Tibial nerve (tissue), 4 donors: ENCODE measurements around the gene VEZF1. TPM values are rescaled to one million over a fixed set of nuclear protein-coding genes. Genes with fewer than 3 reads are reported as not detected.

ENCODE experiments used
- DNase-seq, 2 donors: peaks; one replicate each; pipeline ENCODE4 v3.0.0-alpha.2; 2019; ENCODE audit warnings: low spot score in 2 of 2
- H3K27ac ChIP-seq, 4 donors: fragments of 200-600 bp; sonication (generic) in 3 of 4; one replicate each; pipeline ENCODE4 v1.5.1; 2017 to 2019; ENCODE audit warnings: mild to moderate bottlenecking in 1 of 4
- H3K27me3 ChIP-seq, 2 donors: fragments of 200-600 bp; sonication (generic) in 1 of 2; one replicate each; pipeline versions ENCODE4 v1.5.1 to v1.6.0; 2017 to 2019
- H3K36me3 ChIP-seq, 3 donors: fragments of 200-600 bp; sonication (generic); one replicate each; pipeline ENCODE4 v1.5.1; 2018 to 2019
- H3K4me1 ChIP-seq, 4 donors: fragments of 200-600 bp; sonication (generic) in 3 of 4; one replicate each; pipeline ENCODE4 v1.5.1; 2017 to 2019
- H3K4me3 ChIP-seq, 4 donors: fragments of 200-600 bp; sonication (generic) in 3 of 4; one replicate each; pipeline ENCODE4 v1.5.1; 2017 to 2019; ENCODE audit warnings: mild to moderate bottlenecking in 1 of 4, moderate library complexity in 1 of 4
- H3K9me3 ChIP-seq, 4 donors: fragments of 200-600 bp; sonication (generic) in 3 of 4; one replicate each; pipeline ENCODE4 v1.5.1; 2017 to 2019
- EP300 ChIP-seq, 2 donors: sonication (generic); formaldehyde crosslinking; IDR thresholded peaks; one replicate each; pipeline ENCODE4 v1.6.1; 2017; ENCODE audit warnings: antibody characterized with exemption in 2 of 2, mild to moderate bottlenecking in 1 of 2
- POLR2A ChIP-seq, 2 donors: fragments of 450-650 bp; IDR thresholded peaks; one replicate each; pipeline ENCODE4 v1.6.1; 2017; ENCODE audit warnings: antibody characterized with exemption in 2 of 2, mild to moderate bottlenecking in 2 of 2, moderate library complexity in 2 of 2
- WGBS, 2 donors: methylation state at CpG; one replicate each; pipeline ENCODE4 v1.1.5; 2018; 5-methylcytosine and 5-hydroxymethylcytosine counted together
- small RNA-seq: library from RNA; depleted of rRNA; stranded (forward); fragments of <200 nt; gene quantifications from one replicate; pipeline ENCODE3, GENCODE V24; 2016
- total RNA-seq, 4 donors: library from RNA; depleted of rRNA; stranded (reverse); fragments of >200 nt; gene quantifications; one replicate each; pipeline ENCODE4 v1.1.0, GENCODE V29; 2016
- TF ChIP-seq, protein P1 (sequence below), 5 experiments: fragments of 200-600 bp in 3 of 5; fragments of 450-650 bp in 2 of 5; sonication (generic) in 3 of 5; IDR thresholded peaks; one replicate each; pipeline ENCODE4 v1.5.1; 2016 to 2019; ENCODE audit warnings: antibody characterized with exemption in 5 of 5, mild to moderate bottlenecking in 3 of 5, moderate library complexity in 2 of 5

The VEZF1 gene
- total RNA-seq, 4 donors from 2014 or later, result 42.3 to 66.0 (median 48.3) TPM

DNA sequence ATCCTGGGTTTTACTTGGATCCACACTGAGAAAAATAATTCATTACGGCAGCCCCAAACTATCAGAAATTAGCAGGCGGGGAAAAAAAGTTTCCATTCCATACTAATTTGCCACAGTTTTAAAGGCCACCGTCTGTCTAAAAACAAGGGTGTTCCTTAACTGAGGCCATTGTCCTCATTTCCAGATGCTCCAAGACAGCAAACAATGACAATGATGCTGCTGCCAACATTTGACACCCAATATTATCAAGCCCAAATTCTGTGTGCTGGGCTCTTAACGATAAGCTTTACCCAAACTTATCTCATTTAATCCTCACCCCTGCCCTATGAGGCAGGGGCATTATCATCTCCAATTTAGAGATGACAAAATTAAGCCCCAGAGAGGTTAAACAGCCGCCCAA, 59.1 kb downstream of the VEZF1 start:
- Histone ChIP-seq H3K36me3 (no peaks in the 10 kb centered on the region), H3K9me3 (no peaks in the 10 kb centered on the region), H3K4me3 (no peak overlapping the region), H3K27ac (peak overlapping the region in 2 of 4 donors; percentile 72 to 97), H3K27me3 (no peaks in the 10 kb centered on the region), H3K4me1 (peaks cover 0 to 89% (median 38%) of the 10 kb centered on the region in 4 donors)
- 36 to 43% methylated on average over 5 of the region's 5 CpGs for WGBS, 2 donors
- no peak for TF ChIP-seq EP300 (IDR thresholded peaks at IDR 0.05)
- TF ChIP-seq, protein P1, sequence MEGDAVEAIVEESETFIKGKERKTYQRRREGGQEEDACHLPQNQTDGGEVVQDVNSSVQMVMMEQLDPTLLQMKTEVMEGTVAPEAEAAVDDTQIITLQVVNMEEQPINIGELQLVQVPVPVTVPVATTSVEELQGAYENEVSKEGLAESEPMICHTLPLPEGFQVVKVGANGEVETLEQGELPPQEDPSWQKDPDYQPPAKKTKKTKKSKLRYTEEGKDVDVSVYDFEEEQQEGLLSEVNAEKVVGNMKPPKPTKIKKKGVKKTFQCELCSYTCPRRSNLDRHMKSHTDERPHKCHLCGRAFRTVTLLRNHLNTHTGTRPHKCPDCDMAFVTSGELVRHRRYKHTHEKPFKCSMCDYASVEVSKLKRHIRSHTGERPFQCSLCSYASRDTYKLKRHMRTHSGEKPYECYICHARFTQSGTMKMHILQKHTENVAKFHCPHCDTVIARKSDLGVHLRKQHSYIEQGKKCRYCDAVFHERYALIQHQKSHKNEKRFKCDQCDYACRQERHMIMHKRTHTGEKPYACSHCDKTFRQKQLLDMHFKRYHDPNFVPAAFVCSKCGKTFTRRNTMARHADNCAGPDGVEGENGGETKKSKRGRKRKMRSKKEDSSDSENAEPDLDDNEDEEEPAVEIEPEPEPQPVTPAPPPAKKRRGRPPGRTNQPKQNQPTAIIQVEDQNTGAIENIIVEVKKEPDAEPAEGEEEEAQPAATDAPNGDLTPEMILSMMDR (IDR thresholded peaks at IDR 0.05), result no peak
- no peak for TF ChIP-seq POLR2A (IDR thresholded peaks at IDR 0.05)
- no peak for DNase-seq

DNA sequence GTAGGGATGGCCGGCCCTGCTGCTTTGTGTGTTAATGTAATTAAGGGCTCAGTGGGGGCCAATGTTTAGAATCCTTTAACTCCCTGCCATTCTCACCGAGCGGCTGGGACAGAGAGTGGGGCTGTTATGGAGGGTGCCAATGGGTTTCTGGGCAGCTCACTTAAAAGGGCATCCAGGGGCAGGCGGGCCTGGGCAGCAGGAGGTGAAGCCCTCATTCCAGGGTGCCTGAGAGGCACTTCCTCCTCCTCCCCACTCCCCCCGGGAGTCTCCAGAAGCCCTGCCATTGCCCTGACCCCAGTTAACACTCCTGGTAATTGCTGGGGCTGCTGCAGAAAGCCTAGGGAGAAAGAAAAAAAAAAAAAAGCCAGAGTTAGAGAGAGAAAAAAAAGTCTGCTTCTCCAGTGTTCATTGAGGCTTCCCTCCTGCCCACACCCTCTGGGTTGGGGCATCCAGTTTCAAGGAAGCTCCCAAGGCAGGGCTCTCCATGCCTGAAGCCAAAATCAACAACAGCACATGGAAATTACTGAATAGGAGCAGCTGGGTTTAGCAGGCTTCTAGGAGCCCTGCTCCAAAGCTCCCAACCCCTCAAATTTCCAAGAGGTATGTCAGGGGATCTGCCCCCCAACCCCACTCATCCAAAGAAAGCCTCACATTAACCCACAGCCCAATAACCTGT, 60.9 kb downstream of the VEZF1 start:
- Histone ChIP-seq H3K9me3 (no peaks in the 10 kb centered on the region), H3K27me3 (no peaks in the 10 kb centered on the region), H3K36me3 (no peaks in the 10 kb centered on the region), H3K4me1 (peaks cover 0 to 82% (median 42%) of the 10 kb centered on the region in 4 donors), H3K27ac (peak overlapping the region in 3 of 4 donors; percentile 9 to 97 (median 56)), H3K4me3 (no peak overlapping the region)
- peak in 1 of 2 donors; percentile 57 for TF ChIP-seq EP300 (IDR thresholded peaks at IDR 0.05)
- no peak for TF ChIP-seq POLR2A (IDR thresholded peaks at IDR 0.05)
- 9 to 16% methylated on average over 3 to 5 of the region's 5 CpGs for WGBS, 2 donors
- DNase-seq, result peak in 1 of 2 donors; percentile 35

DNA sequence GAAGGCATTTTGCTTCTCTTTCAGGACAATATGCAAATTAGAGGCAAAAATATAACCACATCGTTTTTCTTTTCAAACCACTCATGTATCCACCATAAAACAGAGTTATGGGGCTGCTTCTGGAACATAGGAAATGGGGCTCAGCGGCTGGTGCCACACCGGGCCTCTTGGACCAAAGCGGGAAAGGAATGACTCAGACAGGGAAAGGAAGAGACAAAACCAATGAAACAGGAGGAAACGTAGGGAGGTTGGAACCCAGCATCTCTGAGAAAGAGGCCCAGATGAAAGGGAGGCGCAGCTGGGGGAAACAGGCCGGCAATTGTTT, 61.4 kb downstream of the VEZF1 start:
- no peaks in the 10 kb centered on the region for H3K36me3 ChIP-seq
- H3K27ac ChIP-seq, result peak overlapping the region in 3 of 4 donors; percentile 9 to 97 (median 56)
- H3K4me3 ChIP-seq, result no peak overlapping the region
- no peaks in the 10 kb centered on the region for H3K9me3 ChIP-seq
- H3K27me3 ChIP-seq, result no peaks in the 10 kb centered on the region
- peaks cover 0 to 82% (median 44%) of the 10 kb centered on the region in 4 donors for H3K4me1 ChIP-seq
- 26 to 39% methylated on average over 7 of the region's 7 CpGs for WGBS, 2 donors
- TF ChIP-seq EP300 (IDR thresholded peaks at IDR 0.05) (no peak), POLR2A (IDR thresholded peaks at IDR 0.05) (no peak)
- TF ChIP-seq, protein P1 (IDR thresholded peaks at IDR 0.05), result no peak
- DNase-seq, result no peak

DNA sequence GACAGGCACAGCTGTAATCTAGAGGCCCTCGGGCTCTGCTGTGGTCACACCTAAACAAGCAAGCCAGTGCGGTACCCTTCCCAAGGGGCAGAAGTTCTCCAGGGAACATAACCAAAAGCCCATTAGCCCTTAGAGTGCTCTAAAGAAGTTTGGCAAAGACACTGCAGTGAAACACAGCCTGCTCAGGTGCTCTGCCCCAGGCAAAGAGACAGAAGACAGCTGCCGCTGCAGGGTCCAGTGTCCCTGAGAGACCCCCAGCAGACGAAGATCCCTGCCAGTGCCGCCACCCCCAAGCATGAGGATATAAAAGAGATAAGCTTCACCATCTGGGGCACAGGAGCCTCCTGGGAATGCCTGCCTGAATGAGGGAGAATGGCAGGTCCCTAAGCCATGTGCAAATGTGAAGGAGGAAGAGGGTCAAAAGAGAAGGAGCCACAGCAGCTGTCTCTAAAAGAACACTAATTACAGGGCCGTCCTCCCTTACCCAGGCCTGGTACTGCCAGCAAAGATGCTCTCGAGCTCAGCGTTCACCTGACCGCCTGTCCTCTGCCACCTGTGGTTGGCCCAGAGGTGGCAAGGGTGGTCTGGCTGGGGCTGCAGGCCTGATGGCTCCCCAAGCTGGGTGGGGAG, 62.6 kb downstream of the VEZF1 start:
- Histone ChIP-seq H3K27ac (no peak overlapping the region), H3K4me1 (peaks cover 0 to 81% (median 48%) of the 10 kb centered on the region in 4 donors), H3K27me3 (no peaks in the 10 kb centered on the region), H3K4me3 (no peak overlapping the region), H3K9me3 (no peaks in the 10 kb centered on the region), H3K36me3 (no peaks in the 10 kb centered on the region)
- DNase-seq, result no peak
- 76 to 79% methylated on average over 9 of the region's 9 CpGs for WGBS, 2 donors
- TF ChIP-seq POLR2A (IDR thresholded peaks at IDR 0.05) (no peak), EP300 (IDR thresholded peaks at IDR 0.05) (no peak)
- TF ChIP-seq, protein P1 (IDR thresholded peaks at IDR 0.05), result no peak

DNA sequence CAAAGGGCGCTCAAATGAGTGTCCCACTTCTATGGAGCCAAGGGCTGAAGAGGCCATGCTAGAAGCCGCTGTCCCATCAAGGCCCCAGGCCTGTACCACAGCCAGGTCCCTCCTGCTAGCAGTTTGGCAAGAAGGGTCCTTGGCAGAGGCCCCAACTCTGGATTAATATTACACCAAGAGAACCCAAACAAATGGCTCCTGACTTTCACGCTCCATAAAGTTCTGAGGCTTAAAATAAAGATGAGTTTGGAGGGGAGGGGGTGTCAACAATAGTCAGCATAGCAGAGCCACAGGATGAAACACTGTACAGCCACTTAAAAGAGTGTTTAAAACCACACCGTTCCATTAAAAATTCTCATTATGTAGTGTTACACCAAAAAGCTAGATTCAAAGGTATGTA, 63.4 kb downstream of the VEZF1 start:
- 69 to 78% methylated on average over 4 of the region's 4 CpGs for WGBS, 2 donors
- H3K9me3 ChIP-seq, result no peaks in the 10 kb centered on the region
- no peak overlapping the region for H3K4me3 ChIP-seq
- peaks cover 0 to 80% (median 44%) of the 10 kb centered on the region in 4 donors for H3K4me1 ChIP-seq
- no peak for DNase-seq
- no peaks in the 10 kb centered on the region for H3K36me3 ChIP-seq
- no peak overlapping the region for H3K27ac ChIP-seq
- TF ChIP-seq EP300 (IDR thresholded peaks at IDR 0.05), result no peak
- TF ChIP-seq, protein P1 (IDR thresholded peaks at IDR 0.05), result no peak
- no peak for TF ChIP-seq POLR2A (IDR thresholded peaks at IDR 0.05)
- H3K27me3 ChIP-seq, result no peaks in the 10 kb centered on the region

Small RNAs within 50 kb of the gene (small RNA-seq; reads per million reads assigned to genes)
- gene AC015813.4, result not detected

Other genes starting within 250 kb of the VEZF1 start
- gene CCDC182, start 243.0 kb downstream of the VEZF1 start, total RNA-seq, result not detected
- gene MRPS23, start 138.2 kb downstream of the VEZF1 start, total RNA-seq, result 10 to 100 TPM in 2 of 4 donors, 1 to 10 TPM in 2; 8.0 to 20.1 (median 9.0) TPM
- gene CUEDC1, start 32.8 kb downstream of the VEZF1 start, total RNA-seq, result 10 to 100 TPM; 32.1 to 55.5 (median 38.8) TPM
- 100 to 1,000 TPM in 3 of 4 donors, 10 to 100 TPM in 1; 92.4 to 173 (median 143) TPM for gene SRSF1, start 19.0 kb upstream of the VEZF1 start, total RNA-seq
- 10 to 100 TPM; 13.9 to 21.3 (median 16.6) TPM for gene DYNLL2, start 95.2 kb upstream of the VEZF1 start, total RNA-seq
- gene OR4D1, start 160.1 kb upstream of the VEZF1 start, total RNA-seq, result not detected
- not detected for gene OR4D2, start 178.7 kb upstream of the VEZF1 start, total RNA-seq
- not detected for gene EPX, start 204.5 kb upstream of the VEZF1 start, total RNA-seq
- gene MKS1, start 231.0 kb upstream of the VEZF1 start, total RNA-seq, result 10 to 100 TPM; 15.7 to 25.1 (median 18.5) TPM